Ovary (tissue), 3 donors: Measurements from ENCODE around the gene CTNNA1.

Experiments
- CTCF ChIP-seq, 3 donors: fragments of 450-650 bp in 2 of 3; fragments of 200-600 bp in 1 of 3; IDR thresholded peaks; one replicate each; pipeline versions ENCODE4 v1.5.1 to v1.8.0; 2016 to 2022; ENCODE audit warnings: antibody characterized with exemption in 3 of 3, mild to moderate bottlenecking in 1 of 3
- POLR2A ChIP-seq: fragments of 450-650 bp; IDR thresholded peaks from one replicate; pipeline ENCODE4 v1.6.1; 2017; ENCODE audit warnings: antibody characterized with exemption, mild to moderate bottlenecking, moderate library complexity
- donor health status: DM: no; HTN: no; CAD: no.

GRCh38 chr5:138849439-138849838 is 96.2 kb downstream of the CTNNA1 start:
- TF ChIP-seq CTCF (IDR thresholded peaks at IDR 0.05) (no peak), POLR2A (no peak)
